Measurements from ENCODE around the gene NUTF2.

DNA sequence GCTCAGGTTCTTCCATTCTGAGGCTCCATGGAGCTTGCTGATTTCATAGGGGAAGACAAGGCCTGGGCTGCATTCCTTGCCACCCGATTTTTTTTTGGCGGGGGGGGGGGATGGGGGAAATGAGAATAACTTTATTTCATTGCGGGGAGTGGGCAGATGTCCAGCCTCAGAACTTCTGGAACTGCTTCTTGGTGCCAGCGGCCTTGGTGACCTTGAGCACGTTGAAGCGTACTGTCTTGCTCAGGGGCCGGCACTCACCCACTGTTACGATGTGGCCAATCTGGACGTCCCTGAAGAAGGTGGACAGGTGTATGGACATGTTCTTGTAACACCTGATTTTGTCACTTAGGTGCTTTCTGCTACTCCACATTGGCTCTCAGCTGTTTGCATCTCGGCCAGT, 9.1 kb downstream of the NUTF2 start:
- TF ChIP-seq, protein P1, sequence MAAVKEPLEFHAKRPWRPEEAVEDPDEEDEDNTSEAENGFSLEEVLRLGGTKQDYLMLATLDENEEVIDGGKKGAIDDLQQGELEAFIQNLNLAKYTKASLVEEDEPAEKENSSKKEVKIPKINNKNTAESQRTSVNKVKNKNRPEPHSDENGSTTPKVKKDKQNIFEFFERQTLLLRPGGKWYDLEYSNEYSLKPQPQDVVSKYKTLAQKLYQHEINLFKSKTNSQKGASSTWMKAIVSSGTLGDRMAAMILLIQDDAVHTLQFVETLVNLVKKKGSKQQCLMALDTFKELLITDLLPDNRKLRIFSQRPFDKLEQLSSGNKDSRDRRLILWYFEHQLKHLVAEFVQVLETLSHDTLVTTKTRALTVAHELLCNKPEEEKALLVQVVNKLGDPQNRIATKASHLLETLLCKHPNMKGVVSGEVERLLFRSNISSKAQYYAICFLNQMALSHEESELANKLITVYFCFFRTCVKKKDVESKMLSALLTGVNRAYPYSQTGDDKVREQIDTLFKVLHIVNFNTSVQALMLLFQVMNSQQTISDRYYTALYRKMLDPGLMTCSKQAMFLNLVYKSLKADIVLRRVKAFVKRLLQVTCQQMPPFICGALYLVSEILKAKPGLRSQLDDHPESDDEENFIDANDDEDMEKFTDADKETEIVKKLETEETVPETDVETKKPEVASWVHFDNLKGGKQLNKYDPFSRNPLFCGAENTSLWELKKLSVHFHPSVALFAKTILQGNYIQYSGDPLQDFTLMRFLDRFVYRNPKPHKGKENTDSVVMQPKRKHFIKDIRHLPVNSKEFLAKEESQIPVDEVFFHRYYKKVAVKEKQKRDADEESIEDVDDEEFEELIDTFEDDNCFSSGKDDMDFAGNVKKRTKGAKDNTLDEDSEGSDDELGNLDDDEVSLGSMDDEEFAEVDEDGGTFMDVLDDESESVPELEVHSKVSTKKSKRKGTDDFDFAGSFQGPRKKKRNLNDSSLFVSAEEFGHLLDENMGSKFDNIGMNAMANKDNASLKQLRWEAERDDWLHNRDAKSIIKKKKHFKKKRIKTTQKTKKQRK (IDR thresholded peaks at IDR 0.05; ENCODE audit: low read depth, low read length) = no peak
- TF ChIP-seq CBFB (IDR thresholded peaks at IDR 0.05; ENCODE audit: low read depth) (no peak), BHLHE40 (IDR thresholded peaks at IDR 0.05; ENCODE audit: borderline replicate concordance in 1 of 2, low read depth in 2 of 2, low read length in 1 of 2) (no peak), ZNF274 (IDR thresholded peaks at IDR 0.05; ENCODE audit: insufficient read depth, insufficient read length) (no peak), RCOR1 (conservative IDR thresholded peaks at IDR 0.05; ENCODE audit: low read depth, low read length) (no peak)
- TF ChIP-seq, protein P2, sequence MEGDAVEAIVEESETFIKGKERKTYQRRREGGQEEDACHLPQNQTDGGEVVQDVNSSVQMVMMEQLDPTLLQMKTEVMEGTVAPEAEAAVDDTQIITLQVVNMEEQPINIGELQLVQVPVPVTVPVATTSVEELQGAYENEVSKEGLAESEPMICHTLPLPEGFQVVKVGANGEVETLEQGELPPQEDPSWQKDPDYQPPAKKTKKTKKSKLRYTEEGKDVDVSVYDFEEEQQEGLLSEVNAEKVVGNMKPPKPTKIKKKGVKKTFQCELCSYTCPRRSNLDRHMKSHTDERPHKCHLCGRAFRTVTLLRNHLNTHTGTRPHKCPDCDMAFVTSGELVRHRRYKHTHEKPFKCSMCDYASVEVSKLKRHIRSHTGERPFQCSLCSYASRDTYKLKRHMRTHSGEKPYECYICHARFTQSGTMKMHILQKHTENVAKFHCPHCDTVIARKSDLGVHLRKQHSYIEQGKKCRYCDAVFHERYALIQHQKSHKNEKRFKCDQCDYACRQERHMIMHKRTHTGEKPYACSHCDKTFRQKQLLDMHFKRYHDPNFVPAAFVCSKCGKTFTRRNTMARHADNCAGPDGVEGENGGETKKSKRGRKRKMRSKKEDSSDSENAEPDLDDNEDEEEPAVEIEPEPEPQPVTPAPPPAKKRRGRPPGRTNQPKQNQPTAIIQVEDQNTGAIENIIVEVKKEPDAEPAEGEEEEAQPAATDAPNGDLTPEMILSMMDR (IDR thresholded peaks at IDR 0.05 in 2 of 3, conservative IDR thresholded peaks at IDR 0.05 in 1 of 3; ENCODE audit: control insufficient read depth in 2 of 3, extremely low read depth in 1 of 3, insufficient read depth in 1 of 3, low read depth in 3 of 3, low read length in 3 of 3) = no peak

Data from GM12878 (cell line).